H9 (cell line): ENCODE results near the gene MYB. TPM values are rescaled to one million over a fixed set of nuclear protein-coding genes. Genes with fewer than 3 reads are reported as not detected.

ENCODE experiments used
- DNase-seq: peaks from one replicate; pipeline ENCODE4 v3.0.0-alpha.2; 2017
- H2AFZ ChIP-seq: one replicate; pipeline ENCODE4 v1.6.1; 2013; ENCODE audit warnings: mild to moderate bottlenecking, low read length, control low read depth, moderate library complexity
- H2AK5ac ChIP-seq: 2 replicates; pipeline ENCODE4 v1.6.1; 2013; ENCODE audit warnings: low read length, control low read depth, mixed read lengths; ENCODE audit not compliant: insufficient read length
- H2BK120ac ChIP-seq: one replicate; pipeline ENCODE4 v1.6.1; 2013; ENCODE audit warnings: low read depth, mild to moderate bottlenecking, low read length, control low read depth, inconsistent platforms; ENCODE audit not compliant: poor library complexity, severe bottlenecking
- H2BK12ac ChIP-seq: 2 replicates; pipeline ENCODE4 v1.6.1; 2013; ENCODE audit warnings: low read length, control low read depth, mixed read lengths, low read depth; ENCODE audit not compliant: insufficient read length
- H2BK15ac ChIP-seq: 2 replicates; pipeline ENCODE4 v1.6.1; 2013; ENCODE audit warnings: low read depth, low read length, control low read depth
- H2BK20ac ChIP-seq: one replicate; pipeline ENCODE4 v1.6.1; 2013; ENCODE audit warnings: low read depth, mild to moderate bottlenecking, low read length, control low read depth, inconsistent platforms; ENCODE audit not compliant: poor library complexity, severe bottlenecking
- H2BK5ac ChIP-seq: 2 replicates; pipeline ENCODE4 v1.6.1; 2013; ENCODE audit warnings: low read length, control low read depth, mixed read lengths; ENCODE audit not compliant: insufficient read length
- H3K14ac ChIP-seq: 2 replicates; pipeline ENCODE4 v1.6.1; 2013; ENCODE audit warnings: low read length, control low read depth; ENCODE audit not compliant: insufficient read depth
- H3K18ac ChIP-seq: 2 replicates; pipeline ENCODE4 v1.6.1; 2013; ENCODE audit warnings: low read depth, mild to moderate bottlenecking, mixed read lengths, low read length, control low read depth; ENCODE audit not compliant: insufficient read length
- H3K23ac ChIP-seq: 2 replicates; pipeline ENCODE4 v1.6.1; 2013; ENCODE audit warnings: low read length, control low read depth, mixed read lengths, low read depth; ENCODE audit not compliant: insufficient read length
- H3K23me2 ChIP-seq: 2 replicates; pipeline ENCODE4 v1.6.1; 2013; ENCODE audit warnings: low read depth, mild to moderate bottlenecking, mixed read lengths, low read length, control low read depth; ENCODE audit not compliant: insufficient read length, poor library complexity, severe bottlenecking
- H3K27ac ChIP-seq: 2 replicates; pipeline ENCODE4 v1.5.1; 2013; ENCODE audit warnings: low read length, control low read depth, mixed read lengths, low read depth; ENCODE audit not compliant: insufficient read length
- H3K27me3 ChIP-seq: 2 replicates; pipeline ENCODE4 v1.6.1; 2013; ENCODE audit warnings: low read length, control low read depth, inconsistent platforms; ENCODE audit not compliant: insufficient read depth
- H3K4ac ChIP-seq: 2 replicates; pipeline ENCODE4 v1.6.1; 2013; ENCODE audit warnings: low read depth, mild to moderate bottlenecking, control low read depth, inconsistent platforms, low read length, moderate library complexity
- H3K4me1 ChIP-seq: 2 replicates; pipeline ENCODE4 v1.6.1; 2013; ENCODE audit warnings: low read length, control low read depth, inconsistent platforms; ENCODE audit not compliant: insufficient read depth
- H3K4me2 ChIP-seq: 2 replicates; pipeline ENCODE4 v1.6.1; 2013; ENCODE audit warnings: low read length, control low read depth, mixed read lengths; ENCODE audit not compliant: insufficient read length, insufficient read depth
- H3K56ac ChIP-seq: 2 replicates; pipeline ENCODE4 v1.6.1; 2013; ENCODE audit warnings: low read depth, mild to moderate bottlenecking, mixed read lengths, low read length, control low read depth; ENCODE audit not compliant: insufficient read length
- H3K79me1 ChIP-seq: 2 replicates; pipeline ENCODE4 v1.6.1; 2013; ENCODE audit warnings: low read depth, mild to moderate bottlenecking, moderate library complexity, low read length, control low read depth, inconsistent platforms; ENCODE audit not compliant: insufficient read depth, poor library complexity, severe bottlenecking
- H3K79me2 ChIP-seq: 2 replicates; pipeline ENCODE4 v1.6.1; 2013; ENCODE audit warnings: low read length, control low read depth, inconsistent platforms; ENCODE audit not compliant: insufficient read depth
- H3K9ac ChIP-seq: 2 replicates; pipeline ENCODE4 v1.6.1; 2013; ENCODE audit warnings: low read length, control low read depth, mixed read lengths; ENCODE audit not compliant: insufficient read length; ENCODE audit errors: extremely low read depth
- H3K9me3 ChIP-seq: one replicate; pipeline ENCODE4 v1.6.1; 2013; ENCODE audit warnings: low read depth, low read length, inconsistent platforms; ENCODE audit not compliant: control insufficient read depth
- H3T11ph ChIP-seq: one replicate; pipeline ENCODE4 v1.6.1; 2013; ENCODE audit warnings: mild to moderate bottlenecking, low read length, control low read depth, inconsistent platforms
- H4K20me1 ChIP-seq: one replicate; pipeline ENCODE4 v1.6.1; 2013; ENCODE audit not compliant: control insufficient read depth, insufficient read length, insufficient read depth
- H4K5ac ChIP-seq: 2 replicates; pipeline ENCODE4 v1.6.1; 2013; ENCODE audit warnings: low read depth, mild to moderate bottlenecking, mixed read lengths, low read length, control low read depth; ENCODE audit not compliant: insufficient read length
- H4K8ac ChIP-seq: replicated peaks from 2 replicates; pipeline ENCODE4 v1.6.1; 2013; ENCODE audit warnings: low read length, control low read depth, mixed read lengths, low read depth; ENCODE audit not compliant: insufficient read length
- H4K91ac ChIP-seq: 2 replicates; pipeline ENCODE4 v1.6.1; 2013; ENCODE audit warnings: low read depth, mild to moderate bottlenecking, moderate library complexity, mixed read lengths, low read length, control low read depth; ENCODE audit not compliant: insufficient read length
- H3K27ac Mint-ChIP-seq, 3 experiments: 2 replicates in 2 of 3; 3 replicates in 1 of 3; pipeline ENCODE4 v1.8.0; 2020 to 2021; ENCODE audit warnings: mixed read lengths in 3 of 3, mild to moderate bottlenecking in 1 of 3, moderate library complexity in 1 of 3
- H3K27me3 Mint-ChIP-seq: 2 replicates; pipeline ENCODE4 v1.8.0; 2021; ENCODE audit warnings: low read depth, mild to moderate bottlenecking, moderate library complexity, mixed read lengths
- H3K36me3 Mint-ChIP-seq, 3 experiments: 2 replicates in 2 of 3; 3 replicates in 1 of 3; pipeline ENCODE4 v1.8.0; 2020 to 2021; ENCODE audit warnings: low read depth in 3 of 3, mixed read lengths in 3 of 3; ENCODE audit not compliant: insufficient read depth in 1 of 3
- H3K4me1 Mint-ChIP-seq, 2 experiments: 2 replicates each; pipeline ENCODE4 v1.8.0; 2020; ENCODE audit warnings: mixed read lengths in 2 of 2
- H3K4me3 Mint-ChIP-seq, 2 experiments: 2 replicates in 1 of 2; 3 replicates in 1 of 2; pipeline ENCODE4 v1.8.0; 2020 to 2021; ENCODE audit warnings: mild to moderate bottlenecking in 2 of 2, mixed read lengths in 2 of 2, moderate library complexity in 1 of 2
- H3K9me3 Mint-ChIP-seq, 2 experiments: 2 replicates in 1 of 2; 3 replicates in 1 of 2; pipeline ENCODE4 v1.8.0; 2020; ENCODE audit warnings: mild to moderate bottlenecking in 2 of 2, mixed read lengths in 2 of 2, moderate library complexity in 1 of 2
- WGBS: extraction: QIAGEN DNeasy Blood & Tissue Kit; methylation state at CpG from one replicate; pipeline ENCODE4 v1.1.7; 2013; ENCODE audit warnings: missing lambda C conversion rate, low lambda C conversion rate, mixed read lengths; ENCODE audit not compliant: insufficient read length; ENCODE audit errors: extremely low coverage; 5-methylcytosine and 5-hydroxymethylcytosine counted together
- total RNA-seq: library from RNA; stranded (reverse); gene quantifications from 2 replicates; pipeline ENCODE4 v1.2.1, GENCODE V29; 2021
- TF ChIP-seq, protein P1 (sequence below): fragments of 200-600 bp; sonication (generic); conservative IDR thresholded peaks from 3 replicates; pipeline ENCODE4 v1.8.0; 2021; ENCODE audit warnings: antibody characterized with exemption, mild to moderate bottlenecking

MYB gene
- total RNA-seq, 1 experiment from 2014 or later: 5.8 TPM

- H3K18ac ChIP-seq: no peak overlapping the region
- H3K27me3 ChIP-seq: no peaks in the 10 kb centered on the region
- H2BK5ac ChIP-seq: no peak overlapping the region
- no peak overlapping the region for H4K8ac ChIP-seq
- no peaks in the 10 kb centered on the region for H3K4me1 ChIP-seq
- H2BK120ac ChIP-seq: no peak overlapping the region
- H4K5ac ChIP-seq: no peak overlapping the region
- Mint-ChIP-seq H3K9me3 (no peaks in the 10 kb centered on the region), H3K4me3 (no peak overlapping the region), H3K27ac (peak overlapping the region in 1 of 3 experiments; percentile 30; a peak in 2 of 7 replicates), H3K4me1 (peaks cover 12 to 18% of the 10 kb centered on the region in 2 experiments), H3K27me3 (no peaks in the 10 kb centered on the region), H3K36me3 (peaks cover 0 to 18% (median 17%) of the 10 kb centered on the region in 3 experiments; a peak in 4 of 7 replicates)
- H3K79me2 ChIP-seq: no peaks in the 10 kb centered on the region
- no peak overlapping the region for H2BK20ac ChIP-seq
- no peak overlapping the region for H2AK5ac ChIP-seq
- H3K79me1 ChIP-seq: no peaks in the 10 kb centered on the region
- H3K4me2 ChIP-seq: no peak overlapping the region
- H2BK15ac ChIP-seq: no peak overlapping the region
- H3K9ac ChIP-seq: no peak overlapping the region
- no peak overlapping the region for H3K23ac ChIP-seq
- no peaks in the 10 kb centered on the region for H4K20me1 ChIP-seq
- no peak overlapping the region for H3K27ac ChIP-seq
- DNase-seq: no peak
- no peak overlapping the region for H4K91ac ChIP-seq
- H3T11ph ChIP-seq: no peak overlapping the region
- H3K56ac ChIP-seq: no peak overlapping the region
- TF ChIP-seq, protein P1, sequence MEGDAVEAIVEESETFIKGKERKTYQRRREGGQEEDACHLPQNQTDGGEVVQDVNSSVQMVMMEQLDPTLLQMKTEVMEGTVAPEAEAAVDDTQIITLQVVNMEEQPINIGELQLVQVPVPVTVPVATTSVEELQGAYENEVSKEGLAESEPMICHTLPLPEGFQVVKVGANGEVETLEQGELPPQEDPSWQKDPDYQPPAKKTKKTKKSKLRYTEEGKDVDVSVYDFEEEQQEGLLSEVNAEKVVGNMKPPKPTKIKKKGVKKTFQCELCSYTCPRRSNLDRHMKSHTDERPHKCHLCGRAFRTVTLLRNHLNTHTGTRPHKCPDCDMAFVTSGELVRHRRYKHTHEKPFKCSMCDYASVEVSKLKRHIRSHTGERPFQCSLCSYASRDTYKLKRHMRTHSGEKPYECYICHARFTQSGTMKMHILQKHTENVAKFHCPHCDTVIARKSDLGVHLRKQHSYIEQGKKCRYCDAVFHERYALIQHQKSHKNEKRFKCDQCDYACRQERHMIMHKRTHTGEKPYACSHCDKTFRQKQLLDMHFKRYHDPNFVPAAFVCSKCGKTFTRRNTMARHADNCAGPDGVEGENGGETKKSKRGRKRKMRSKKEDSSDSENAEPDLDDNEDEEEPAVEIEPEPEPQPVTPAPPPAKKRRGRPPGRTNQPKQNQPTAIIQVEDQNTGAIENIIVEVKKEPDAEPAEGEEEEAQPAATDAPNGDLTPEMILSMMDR: no peak
- H2BK12ac ChIP-seq: no peak overlapping the region
- peaks cover 3% of the 10 kb centered on the region for H3K23me2 ChIP-seq
- no peak overlapping the region for H3K4ac ChIP-seq
- no CpG with 5 or more reads among the region's 5 CpGs for WGBS
- H3K14ac ChIP-seq: no peak overlapping the region
- H2AFZ ChIP-seq: no peak overlapping the region
- no peaks in the 10 kb centered on the region for H3K9me3 ChIP-seq
Observed at GRCh38 chr6:135222623-135223022, 41.5 kb downstream of the MYB start.
